LNCAP (cell line): ENCODE measurements around the gene METAP1D.

Source experiments
- CTCF ChIP-seq: fragments of 450-650 bp; IDR thresholded peaks from 2 replicates; pipeline ENCODE4 v1.5.1; 2017; ENCODE audit warnings: mild to moderate bottlenecking

METAP1D gene

GRCh38 chr2:172053486-172053885 is 53.7 kb downstream of the METAP1D start:
- no peak for TF ChIP-seq CTCF

GRCh38 chr2:172056293-172056692 is 56.5 kb downstream of the METAP1D start:
- TF ChIP-seq CTCF, result no peak

- TF ChIP-seq CTCF, result no peak
These were observed 58.9 kb downstream of the METAP1D start for GRCh38 chr2:172058660-172059059.

- TF ChIP-seq CTCF, result no peak
These were observed 62.8 kb downstream of the METAP1D start for GRCh38 chr2:172062402-172063004.

- no peak for TF ChIP-seq CTCF
These were observed 63.7 kb downstream of the METAP1D start for GRCh38 chr2:172063446-172063845.

- no peak for TF ChIP-seq CTCF
These were observed 65.4 kb downstream of the METAP1D start for GRCh38 chr2:172065111-172065510.

GRCh38 chr2:172066394-172066886 is 66.7 kb downstream of the METAP1D start:
- no peak for TF ChIP-seq CTCF

GRCh38 chr2:172070936-172071335 is 71.2 kb downstream of the METAP1D start:
- no peak for TF ChIP-seq CTCF
